ENCODE results near the gene SCD. TPM values are rescaled to one million over a fixed set of nuclear protein-coding genes. Genes with fewer than 3 reads are reported as not detected.

The SCD gene
- total and polyA plus RNA-seq, 10 of the 15 experiments (the other 5 are each of a cell fraction or from before 2014, with no cell fraction given) = 68.7 to 279 (median 99.5) TPM

- no peak for TF ChIP-seq REST (IDR thresholded peaks at IDR 0.05; ENCODE audit: low read depth, low read length)
- 0 out of 4 replicates have a peak, but pooled peaks of 1 of the 2 experiments have one; percentile 15 for TF ChIP-seq EP300 (IDR thresholded peaks at IDR 0.05; ENCODE audit: borderline replicate concordance in 1 of 2, control insufficient read depth in 1 of 2, low read depth in 2 of 2, low read length in 2 of 2)
- TF ChIP-seq CHD4 (IDR thresholded peaks at IDR 0.05) = no peak
- TF ChIP-seq LARP7 (IDR thresholded peaks at IDR 0.05) = no peak
- no peak for TF ChIP-seq NKRF (conservative IDR thresholded peaks at IDR 0.05)
- TF ChIP-seq SMAD1 (IDR thresholded peaks at IDR 0.05; ENCODE audit: low read depth, partially characterized antibody) = peak; percentile 28
- no peak for TF ChIP-seq E4F1 (IDR thresholded peaks at IDR 0.05; ENCODE audit: borderline replicate concordance, partially characterized antibody)
- peak; percentile 80 for TF ChIP-seq MTA2 (IDR thresholded peaks at IDR 0.05; ENCODE audit: low read depth)
Measured at GRCh38 chr10:100377830-100378229, 30.8 kb downstream of the SCD start (continued).

Measured in GM12878 (cell line).